Suppressor macrophage treated with lipopolysaccharide for 4 hours (primary cell): ENCODE results near the gene TMEM266.

Experiments used
- DNase-seq: peaks from one replicate; pipeline ENCODE4 v3.0.0-alpha.2; 2020

TMEM266 gene

DNA sequence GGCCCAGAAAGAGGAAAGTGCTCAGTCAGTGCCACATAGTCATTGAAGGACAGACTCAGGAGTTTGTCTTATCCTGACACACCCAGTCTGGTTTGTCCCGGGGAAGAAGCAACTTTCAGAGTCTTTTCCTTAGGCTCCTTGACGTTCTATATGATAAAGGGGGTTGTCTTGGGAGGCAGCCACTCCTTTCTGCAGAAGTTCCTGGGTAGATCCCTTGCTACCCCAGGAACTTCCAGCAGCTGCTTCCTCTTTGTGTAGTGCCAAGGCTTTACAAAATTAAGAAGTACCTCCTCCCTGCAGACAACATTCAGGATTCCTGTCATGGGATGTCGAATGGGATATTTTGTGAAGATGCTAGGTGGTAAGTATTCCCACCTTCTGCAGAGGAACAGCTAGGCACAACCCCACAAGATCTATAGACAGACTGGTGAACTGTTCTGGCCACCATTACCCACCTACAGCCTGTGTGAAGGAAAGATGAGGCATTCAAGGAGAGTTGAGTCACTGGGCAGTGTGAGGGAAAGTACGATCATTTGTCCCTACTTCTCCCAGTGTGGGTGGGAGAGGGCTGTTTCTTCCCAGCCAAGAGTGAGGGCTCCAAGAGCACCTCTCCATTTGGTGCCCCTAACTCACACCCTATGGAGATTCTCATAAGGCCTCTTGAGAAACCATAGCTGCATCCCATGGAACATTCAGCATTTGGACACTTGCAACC, 11.3 kb downstream of the TMEM266 start:
- DNase-seq: peak; percentile 59

DNA sequence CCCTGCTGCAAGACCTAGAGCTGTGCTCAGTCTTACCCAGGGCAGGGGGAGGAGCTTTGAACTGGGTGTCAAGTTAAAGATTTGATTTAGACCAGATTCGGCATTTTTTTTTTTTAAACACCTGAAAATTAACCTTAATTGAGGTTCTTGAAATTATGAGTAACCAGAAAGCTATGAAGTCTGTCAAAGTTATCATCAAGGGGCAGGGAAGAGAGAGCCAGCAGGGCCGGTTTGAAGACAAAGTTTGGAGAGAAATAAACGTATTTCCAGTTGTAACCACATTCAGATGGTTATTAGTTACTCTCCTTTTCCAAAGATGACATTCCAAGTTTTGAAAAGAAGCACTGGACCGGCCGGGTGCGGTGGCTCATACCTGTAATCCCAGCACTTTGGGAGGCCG, 12.0 kb downstream of the TMEM266 start:
- no peak for DNase-seq

DNA sequence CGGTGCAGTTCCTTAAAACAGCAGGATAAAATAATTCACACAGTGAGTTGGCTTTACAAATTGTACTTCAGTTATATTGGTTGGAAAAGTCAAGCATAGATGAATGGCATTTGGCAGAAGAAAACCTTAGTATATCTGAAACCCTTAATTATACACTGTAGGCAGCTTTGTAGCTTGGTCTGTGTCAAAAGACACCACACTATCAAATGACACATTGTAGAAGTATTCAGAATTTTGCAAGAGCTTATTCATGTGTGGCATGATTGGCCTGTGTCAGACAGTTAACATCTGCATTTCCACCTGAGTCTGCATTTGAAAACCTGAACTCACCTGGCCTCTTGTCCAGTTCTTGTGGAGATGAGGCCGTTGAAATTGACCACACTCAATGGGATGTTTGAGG, 13.8 kb downstream of the TMEM266 start:
- no peak for DNase-seq

DNA sequence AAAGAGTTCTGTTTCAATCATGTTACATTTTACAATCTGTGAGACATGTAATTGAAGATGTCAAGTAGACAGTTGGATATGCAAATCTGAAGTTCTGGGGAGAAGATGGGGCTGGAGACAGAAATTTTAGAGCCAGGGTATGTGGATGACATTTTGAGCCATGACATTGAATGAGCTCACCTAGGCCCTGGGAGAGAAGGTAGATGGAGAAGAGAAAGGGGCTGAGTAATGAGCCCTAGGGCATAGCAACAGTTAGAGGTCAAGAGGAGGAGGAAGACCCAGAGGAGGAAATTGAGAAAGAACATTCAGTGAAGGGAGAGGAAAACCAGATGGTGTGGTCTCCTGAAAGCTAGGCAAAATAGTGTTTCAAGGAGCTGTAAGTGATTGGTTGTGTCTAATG, 15.3 kb downstream of the TMEM266 start:
- DNase-seq: no peak

DNA sequence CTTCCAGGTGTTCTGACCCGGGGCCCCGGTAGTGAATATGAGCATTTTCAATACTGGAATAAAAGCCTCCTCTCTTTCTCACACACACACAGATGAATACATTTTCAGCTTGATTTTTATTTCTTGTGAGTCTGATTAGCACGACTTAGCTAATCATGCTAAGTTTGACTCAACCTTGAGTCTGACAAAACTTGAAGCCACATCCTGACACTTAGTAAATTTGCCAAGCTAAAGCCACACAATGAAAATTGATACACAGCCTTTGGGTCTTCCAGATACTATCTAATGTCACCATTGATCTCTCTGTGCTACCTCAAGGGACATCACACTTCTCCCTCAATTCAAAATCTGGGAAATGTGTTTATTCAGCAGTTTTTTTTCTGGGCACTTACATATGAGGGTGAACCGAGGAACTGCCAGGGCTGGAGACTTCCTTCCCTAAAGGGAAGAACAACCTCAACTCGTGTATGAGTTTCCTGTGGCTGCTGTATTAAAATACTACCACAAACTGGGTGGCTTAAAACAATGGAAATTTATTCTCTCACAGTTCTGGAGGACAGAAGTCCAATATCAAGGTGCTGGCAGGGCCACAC, 18.6 kb downstream of the TMEM266 start:
- no peak for DNase-seq

DNA sequence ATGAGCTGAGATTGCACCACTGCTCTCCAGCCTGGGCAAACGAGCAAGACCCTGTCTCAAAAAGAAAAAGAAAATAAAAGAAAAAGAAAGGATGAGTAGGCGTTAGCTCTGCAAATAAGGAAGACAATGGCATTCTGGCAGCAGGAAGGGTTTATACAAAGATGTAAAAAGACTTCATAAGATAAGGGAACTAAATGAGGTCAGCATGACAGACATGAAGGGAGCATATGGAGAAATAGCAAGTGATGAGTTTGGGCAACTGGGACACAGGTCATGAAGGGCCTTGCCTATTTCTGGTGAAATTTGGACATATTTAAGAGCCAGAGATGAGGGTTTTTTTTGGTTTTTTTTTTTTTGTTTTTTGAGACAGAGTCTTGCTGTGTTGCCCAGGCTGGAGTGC, 24.5 kb downstream of the TMEM266 start:
- DNase-seq: peak; percentile 86

DNA sequence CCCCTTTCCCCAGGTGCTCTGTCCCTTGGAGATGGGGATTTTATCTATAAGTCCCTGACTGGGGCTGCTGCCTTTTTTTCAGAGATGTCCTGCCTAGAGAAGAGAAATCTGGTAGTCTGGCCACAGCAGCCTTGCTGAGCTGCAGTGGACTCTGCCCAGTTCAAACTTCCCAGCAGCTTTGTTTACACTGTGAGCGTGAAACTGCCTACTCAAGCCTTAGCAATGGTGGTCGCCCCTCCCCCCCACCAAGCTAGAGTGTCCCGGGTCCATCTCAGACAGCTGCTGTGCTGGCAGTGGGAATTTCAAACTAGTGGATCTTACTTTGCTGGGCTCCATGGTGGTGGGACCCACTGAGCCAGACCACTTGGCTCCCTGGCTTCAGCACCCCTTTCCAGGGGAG, 38.9 kb downstream of the TMEM266 start:
- no peak for DNase-seq

DNA sequence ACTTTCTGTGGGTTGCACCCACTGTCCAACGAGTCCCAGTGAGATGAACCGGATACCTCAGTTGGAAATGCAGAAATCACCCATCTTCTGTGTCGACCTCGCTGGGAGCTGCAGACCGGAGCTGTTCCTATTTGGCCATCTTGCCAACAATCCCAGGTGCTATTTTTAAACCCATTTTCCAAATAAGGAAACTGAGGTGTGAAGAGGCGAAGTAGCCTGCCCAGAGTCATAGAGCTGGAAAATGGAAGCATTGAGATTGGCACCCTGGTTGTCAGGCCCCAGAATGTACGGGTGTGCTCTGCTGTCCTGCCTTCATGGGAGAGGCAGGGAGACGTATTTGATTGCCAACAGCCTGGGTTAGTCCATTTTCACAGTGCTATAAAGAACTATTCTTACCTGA, 39.6 kb downstream of the TMEM266 start:
- no peak for DNase-seq

DNA sequence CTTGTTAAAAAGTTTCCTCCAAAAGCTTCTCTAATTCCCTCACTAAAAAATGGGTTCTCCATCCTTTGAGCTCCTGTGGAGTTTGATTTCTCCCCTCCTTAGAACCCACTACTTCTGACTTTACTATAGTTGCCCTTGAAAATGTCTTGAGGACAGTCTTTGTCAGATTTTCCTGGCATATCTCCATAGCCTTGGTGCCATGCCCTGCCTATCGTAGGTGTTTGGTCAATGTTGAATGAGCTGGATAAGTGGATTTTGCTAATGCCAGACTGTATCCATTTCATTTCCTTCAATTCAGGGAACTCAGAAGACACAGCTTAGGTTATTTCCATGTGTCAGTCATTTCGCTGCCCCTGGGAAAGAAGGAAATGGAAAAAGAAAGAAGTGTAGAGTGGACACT, 40.6 kb downstream of the TMEM266 start:
- DNase-seq: no peak

DNA sequence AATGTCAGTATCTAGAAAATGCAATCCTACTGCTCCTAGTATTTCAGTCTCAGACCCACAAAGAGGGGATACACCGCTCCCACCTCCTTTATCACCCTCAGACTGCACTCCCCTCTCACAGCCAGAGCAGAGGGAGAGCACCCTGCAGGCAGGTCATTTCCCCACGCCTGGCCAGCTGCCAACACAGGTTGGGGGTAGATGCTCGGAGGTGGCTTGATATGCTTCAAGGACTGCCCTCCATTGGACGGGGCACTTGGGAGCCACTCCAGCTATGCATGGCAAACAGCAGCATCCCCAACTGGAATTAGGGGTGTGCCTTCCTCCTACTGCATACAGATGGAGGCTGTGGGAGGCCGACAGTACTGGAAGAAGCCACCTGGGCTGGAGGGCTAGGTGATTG, 41.9 kb downstream of the TMEM266 start:
- DNase-seq: no peak

DNA sequence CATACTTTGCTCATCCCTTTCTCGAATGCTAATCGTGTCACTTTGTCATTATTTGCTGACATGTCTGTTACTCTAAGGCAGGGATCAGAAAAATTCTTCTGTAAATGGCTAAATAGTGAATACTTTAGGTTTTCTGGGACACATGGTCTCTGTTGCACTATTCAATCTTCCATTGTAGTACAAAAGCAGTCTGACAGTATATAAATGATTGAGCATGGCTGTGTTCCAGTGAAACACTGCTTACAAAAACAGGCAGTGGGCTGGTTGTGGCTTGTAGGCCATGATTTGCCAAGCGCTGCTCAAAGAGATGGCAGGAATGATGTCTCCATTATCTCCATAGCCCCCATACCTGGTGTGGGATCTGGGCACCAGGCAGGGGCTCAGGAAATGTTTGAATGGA, 45.6 kb downstream of the TMEM266 start:
- no peak for DNase-seq

DNA sequence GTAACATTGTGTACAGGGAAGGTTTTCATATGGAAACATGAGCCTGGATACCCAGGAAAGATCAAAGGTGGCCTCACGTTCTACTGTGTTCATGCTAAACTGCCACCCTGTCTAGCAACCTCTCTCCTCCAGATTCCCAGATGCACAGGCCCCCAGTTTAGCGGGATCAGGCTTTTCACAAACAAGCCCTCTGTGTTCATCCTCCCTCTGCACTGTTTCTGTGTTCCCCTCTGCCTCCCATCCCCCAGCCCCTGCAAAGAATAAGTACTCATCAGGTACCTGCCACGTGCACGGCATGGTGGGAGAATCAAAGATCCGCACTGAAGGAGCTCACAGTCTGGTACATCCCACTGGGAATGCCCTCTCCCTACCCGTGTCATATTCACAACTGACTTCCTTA, 46.1 kb downstream of the TMEM266 start:
- no peak for DNase-seq

DNA sequence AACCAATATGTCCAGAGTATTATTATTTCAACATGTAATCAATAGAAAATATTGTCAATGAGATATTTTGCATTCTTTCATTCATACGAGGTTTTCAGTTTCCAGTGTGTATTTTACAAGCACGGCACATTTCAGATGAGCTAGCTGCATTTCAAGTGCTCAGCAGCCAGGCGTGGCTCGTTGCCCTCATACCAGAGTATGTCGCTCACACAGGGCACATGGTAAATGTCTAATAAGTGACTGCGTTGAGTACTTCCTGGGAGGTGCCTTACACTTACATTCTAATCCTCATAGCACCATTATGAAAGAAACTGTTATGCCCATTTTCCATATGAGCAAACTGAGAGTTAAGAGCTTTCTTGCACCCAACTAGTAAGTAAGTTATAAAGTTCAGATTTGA, 47.4 kb downstream of the TMEM266 start:
- DNase-seq: no peak

DNA sequence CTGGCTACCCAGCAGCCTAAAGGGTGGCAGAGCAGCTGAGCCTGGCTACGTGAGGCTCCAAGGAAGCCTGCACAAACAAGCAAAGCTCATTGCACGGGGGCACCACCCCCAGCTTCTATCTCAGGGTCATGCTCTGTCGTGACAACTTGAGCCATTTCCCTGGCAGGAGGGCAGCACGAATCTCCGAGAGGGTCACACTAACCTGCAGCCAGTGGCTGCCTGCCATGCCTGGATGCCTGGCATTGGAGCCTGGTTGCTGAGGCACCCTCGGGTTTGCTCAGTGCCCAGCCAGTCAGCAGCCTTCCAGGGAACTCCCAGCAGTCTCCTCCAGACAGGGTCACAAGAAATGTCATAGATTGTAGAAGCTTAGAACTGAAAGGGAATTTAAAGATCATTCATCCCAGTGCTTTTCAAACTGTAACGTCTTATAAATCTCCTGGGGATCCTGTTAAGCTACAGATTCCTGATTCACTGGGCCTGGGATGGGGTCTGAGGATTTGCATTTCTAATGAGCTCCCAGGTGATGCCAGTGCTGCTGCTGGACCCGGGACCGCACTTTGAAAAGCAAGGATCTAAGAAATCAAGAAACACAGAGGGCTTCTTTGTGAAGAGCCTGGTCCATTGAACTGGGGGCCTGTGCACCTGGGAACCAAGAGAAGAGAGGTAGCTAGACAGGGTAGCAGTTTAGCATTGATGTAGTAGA, 48.4 kb downstream of the TMEM266 start:
- no peak for DNase-seq

DNA sequence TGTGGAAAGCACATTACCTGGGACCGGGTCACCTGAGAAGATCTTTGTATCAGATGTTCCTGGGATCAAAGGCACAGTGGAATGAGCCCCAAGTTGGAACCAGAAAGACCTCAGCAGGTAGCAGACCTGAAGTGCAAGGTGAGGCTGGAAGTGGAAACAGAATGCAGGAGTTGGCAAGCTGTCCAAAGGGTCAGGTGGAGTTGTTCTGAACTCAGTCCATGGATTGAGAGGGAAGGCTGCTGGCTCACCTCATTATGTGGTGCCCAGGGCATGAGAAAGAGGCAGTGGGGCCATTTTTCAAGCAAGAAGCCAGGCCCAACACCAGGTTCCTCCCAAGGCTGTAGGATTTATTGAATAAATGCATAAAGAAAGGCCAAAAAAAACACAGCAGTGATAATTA, 49.3 kb downstream of the TMEM266 start:
- DNase-seq: no peak

DNA sequence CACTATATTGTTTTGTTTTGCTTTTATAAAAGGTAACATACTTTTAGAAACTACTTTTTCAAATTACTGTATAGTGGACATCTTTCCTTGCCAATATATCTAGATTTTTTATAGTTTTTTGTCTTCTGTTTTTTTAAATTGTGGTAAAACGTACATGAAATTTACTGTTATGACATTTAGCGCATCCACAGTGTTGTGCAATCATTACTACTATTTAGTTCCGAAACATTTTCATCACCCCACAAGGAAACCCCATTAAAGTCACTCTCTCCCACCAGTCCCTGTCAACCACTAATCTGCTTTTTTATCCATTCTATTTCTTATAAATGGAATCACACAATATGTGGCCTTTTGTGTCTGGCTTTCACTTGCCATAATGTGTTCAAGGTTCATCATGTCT, 54.8 kb downstream of the TMEM266 start:
- DNase-seq: peak; percentile 15

DNA sequence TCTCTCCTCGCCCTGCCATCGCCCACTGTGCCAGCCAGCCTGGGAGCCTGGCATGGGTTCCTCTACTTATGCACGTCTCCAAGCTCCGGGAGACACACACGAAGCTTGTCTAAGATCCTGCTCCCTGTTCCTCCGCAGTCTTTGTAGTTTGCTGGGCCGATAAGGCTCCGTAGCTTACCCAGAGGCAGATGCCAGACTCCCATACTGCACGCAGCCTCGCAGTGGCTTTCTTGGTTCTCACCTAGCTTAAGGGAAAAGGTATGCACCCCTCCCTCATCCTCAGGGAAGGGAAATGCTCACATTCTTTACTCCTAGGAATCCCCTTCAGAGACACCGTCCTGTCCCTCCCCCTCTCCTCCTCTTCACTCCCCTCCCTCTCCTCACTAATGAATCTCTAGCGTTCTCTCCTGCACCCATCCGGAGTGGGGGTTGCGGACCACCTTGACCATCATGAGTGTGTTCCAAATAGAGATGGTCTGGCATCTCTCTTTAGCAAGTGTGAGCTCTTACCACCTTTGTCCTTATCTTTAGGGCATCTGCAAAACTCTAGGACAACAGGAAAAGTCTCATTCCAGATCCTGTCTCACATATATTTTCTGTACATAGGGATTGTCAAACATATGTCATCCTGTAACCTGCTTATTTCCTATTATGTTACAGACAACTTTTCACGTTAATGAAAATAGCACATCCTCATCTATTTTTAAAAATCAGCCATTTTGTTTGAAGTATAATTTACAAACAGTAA, 56.5 kb downstream of the TMEM266 start:
- no peak for DNase-seq

DNA sequence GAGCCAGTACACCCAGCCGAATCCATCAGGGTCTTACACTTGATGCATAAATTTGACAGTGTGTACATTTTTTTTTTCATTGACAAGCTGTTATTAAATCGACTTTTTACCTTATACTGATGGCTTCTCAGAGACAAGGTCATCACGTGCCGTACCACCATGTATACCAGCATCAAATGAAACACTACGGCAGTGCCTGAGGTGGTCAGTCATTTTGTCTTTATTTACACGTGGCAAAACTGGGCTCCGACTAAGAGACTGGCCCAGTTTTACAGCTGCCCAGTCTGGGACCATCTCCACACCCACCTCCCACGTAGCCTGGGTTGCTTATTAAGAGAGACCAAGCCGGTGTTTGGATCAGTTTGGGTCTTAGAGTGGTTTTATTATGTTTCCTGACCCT, 57.4 kb downstream of the TMEM266 start:
- DNase-seq: no peak

DNA sequence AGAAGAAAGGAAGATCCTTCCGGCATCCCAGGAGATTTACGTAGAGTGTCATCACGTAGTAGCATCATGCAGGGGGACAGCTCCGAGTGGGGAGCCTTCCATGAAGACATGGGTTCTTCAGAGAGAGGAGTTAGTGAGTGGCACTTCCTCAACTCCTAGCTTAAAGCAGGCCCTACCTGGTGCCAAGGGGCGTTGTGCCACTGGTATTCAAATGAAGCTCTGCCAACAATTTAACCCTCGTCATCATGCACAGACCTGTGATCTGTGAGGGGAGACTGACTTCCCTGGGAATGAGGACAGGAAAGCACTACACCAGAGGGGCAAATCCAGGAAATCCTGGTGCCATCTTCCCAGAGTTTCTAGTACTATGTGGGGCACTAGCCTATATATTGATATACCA, 59.0 kb downstream of the TMEM266 start:
- DNase-seq: no peak

DNA sequence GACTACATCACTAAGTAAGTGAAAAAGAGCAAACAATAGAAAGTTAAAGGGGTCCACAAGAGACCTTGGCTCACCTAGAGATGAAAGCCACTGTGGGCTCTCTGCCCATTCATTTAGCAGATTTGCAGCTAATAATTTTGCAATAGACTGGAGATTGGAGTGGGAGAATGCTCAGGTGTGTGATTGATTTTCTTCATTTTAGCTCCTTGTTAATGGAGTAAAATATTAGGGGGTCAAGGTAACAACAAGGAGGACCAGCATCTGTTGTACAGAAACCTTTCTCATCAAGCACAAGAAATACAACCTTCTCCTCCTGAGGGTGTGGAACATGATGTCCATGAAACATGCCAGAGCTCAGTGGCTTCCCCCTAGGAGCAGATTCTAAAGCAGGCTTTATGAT, 63.2 kb downstream of the TMEM266 start:
- no peak for DNase-seq

DNA sequence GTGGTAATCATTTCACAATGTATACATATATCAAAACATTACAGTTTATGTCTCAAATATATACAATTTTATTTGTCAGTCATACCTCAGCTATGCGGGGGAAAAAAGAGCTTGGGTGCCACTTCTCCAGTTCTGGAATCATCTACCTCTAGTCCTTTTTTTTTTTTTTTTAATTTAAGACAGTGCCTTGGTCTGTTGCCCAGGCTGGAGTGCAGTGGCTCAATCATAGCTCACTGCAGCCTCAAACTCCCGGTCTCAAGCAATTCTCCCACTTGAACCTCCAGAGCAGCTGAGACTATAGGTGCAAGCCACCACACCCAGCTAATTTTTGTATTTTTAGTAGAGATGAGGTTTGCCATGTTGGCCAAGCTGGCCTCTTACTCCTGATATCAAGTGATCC, 67.4 kb downstream of the TMEM266 start:
- DNase-seq: no peak

DNA sequence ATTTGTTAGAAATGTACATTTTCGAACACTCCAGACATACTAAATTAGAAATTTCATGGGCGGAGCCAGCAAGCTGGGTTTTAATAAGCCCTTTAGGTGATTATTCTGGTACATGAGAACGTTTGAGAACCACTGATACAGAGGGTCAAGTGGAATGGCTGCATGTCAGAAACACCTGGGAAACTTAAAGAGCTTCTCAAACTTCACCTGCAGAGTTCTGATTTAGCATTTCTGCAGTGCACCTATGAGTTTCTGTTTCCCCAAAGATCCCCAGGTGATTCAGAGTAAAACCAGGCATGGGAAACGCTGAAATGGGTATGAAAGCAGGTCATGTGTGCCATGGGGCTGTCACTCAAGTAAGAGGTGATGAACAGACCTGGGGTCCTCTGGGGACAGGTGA, 68.1 kb downstream of the TMEM266 start:
- DNase-seq: no peak

DNA sequence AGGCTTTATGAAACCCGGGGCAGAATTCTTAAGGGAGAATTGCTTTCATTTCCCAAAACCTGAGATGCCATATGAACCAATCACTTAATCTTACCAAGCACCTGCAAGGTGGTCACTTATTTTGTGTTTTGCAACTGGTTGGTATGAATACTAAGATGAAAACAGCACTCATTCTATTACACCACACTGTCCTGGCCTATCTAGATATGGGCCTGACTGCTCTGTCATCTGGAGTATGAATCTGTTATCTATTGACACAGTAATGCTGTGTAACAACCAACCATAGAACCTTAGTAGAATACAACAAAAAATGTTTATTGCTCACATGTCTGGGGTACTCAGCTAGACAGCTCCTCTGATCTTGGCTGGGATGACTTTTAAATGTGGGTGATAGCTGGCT, 74.8 kb downstream of the TMEM266 start:
- DNase-seq: no peak

DNA sequence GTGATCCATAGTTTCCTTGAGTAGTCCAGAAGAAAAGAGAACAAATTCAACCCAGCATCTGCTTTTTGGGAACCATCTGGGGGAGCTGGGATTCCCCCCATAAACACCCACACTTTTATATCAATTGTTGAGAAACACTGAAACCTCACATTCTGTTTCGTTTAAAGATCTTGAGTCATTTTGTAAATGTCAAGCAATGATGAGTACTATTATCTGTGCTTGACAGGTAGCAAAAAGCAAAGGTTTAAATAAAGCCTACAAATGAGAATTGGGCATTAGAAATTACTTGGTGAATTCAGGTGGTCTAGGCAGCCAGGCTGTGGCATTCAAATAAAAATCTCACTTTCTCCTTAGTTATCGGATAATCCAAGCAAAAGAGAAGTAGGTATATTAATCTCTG, 75.7 kb downstream of the TMEM266 start:
- no peak for DNase-seq
